GM12891 (cell line): ENCODE data around the gene INO80.

Experiments
- DNase-seq: peaks from one replicate; pipeline ENCODE4 v3.0.0; 2011; ENCODE audit warnings: low spot score; ENCODE audit not compliant: insufficient read length
- FAIRE-seq: peaks from 2 replicates; lab custom pipeline; 2011; peaks lifted over from hg19 to GRCh38; lab: Jason Lieb, UNC
- PAX5 ChIP-seq: IDR thresholded peaks from 2 replicates; pipeline ENCODE4 v1.6.1; 2011; ENCODE audit warnings: low read length, moderate library complexity, mild to moderate bottlenecking; ENCODE audit not compliant: insufficient read depth, severe bottlenecking
- POLR2A ChIP-seq: IDR thresholded peaks from 2 replicates; pipeline ENCODE4 v1.6.1; 2011; ENCODE audit warnings: low read depth, low read length, control low read depth
- POLR2AphosphoS5 ChIP-seq: IDR thresholded peaks from 2 replicates; pipeline ENCODE4 v1.6.1; 2011; ENCODE audit warnings: low read depth, low read length, control low read depth
- POU2F2 ChIP-seq: IDR thresholded peaks from 2 replicates; pipeline ENCODE4 v1.6.1; 2011; ENCODE audit warnings: low read depth, mild to moderate bottlenecking, control low read depth, low read length, moderate library complexity
- SPI1 ChIP-seq: IDR thresholded peaks from 2 replicates; pipeline ENCODE4 v1.6.1; 2011; ENCODE audit warnings: low read depth, low read length, control low read depth
- TAF1 ChIP-seq: IDR thresholded peaks from 2 replicates; pipeline ENCODE4 v1.6.1; 2011; ENCODE audit warnings: low read depth, low read length, control low read depth

Gene INO80

DNA sequence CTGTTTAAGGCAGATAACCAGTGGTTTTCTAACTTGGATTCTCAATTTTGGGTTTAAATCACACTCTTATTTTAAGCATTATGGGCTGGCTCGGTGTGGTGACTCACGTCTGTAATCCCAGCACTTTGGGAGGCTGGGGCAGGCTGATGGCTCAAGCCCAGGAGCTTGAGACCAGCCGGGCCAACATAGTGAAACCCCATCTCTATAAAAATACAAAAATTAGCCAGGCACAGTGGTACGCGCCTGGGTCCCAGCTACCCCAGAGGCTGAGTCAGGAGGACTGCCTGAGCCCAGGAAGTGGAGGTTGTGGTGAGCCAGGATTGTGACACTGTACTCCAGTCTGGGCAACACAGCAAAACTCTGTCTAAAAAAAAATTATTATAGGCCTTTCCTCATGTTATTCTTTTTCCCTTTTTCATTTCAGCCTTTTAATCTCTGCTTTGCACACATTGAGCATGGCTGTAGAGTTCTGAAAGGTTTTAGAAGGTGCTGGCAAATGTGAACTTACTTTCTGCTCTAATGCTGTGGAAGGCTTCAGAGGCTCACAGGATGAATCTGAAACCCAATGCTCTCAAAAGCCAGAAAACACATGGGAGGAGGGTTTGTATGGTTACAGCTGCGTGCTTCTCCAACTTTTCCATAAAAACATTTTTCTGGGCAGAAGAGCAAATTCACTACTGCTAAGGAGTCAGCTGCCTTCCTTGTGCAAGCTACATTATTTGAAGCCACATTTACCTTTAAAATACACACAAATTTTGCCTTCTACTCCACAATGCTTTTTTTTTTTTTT is 130.3 kb downstream of the INO80 start:
- no peak for DNase-seq
- FAIRE-seq = no peak
- TF ChIP-seq SPI1 (no peak), TAF1 (no peak), POLR2AphosphoS5 (no peak), PAX5 (no peak), POU2F2 (no peak), POLR2A (no peak)

DNA sequence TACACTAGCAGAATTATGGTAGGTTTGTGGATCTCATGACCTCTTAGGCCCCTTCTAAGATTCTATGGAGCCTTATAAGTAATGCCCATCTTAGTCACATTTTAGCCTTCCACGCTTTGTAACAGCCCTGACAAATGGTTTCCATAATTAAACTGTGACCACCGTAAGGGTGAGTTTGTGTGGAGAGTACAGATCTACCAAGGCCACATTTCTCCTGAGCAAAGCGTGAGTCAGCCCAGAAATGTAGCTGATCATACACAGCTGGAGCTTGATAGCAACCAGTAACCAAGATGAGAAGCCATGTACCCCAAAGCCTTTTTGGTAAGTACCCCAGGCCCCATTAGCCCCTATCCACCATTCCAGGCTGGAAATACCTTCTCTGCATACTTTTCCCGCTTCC is 131.1 kb downstream of the INO80 start:
- DNase-seq = no peak
- no peak for FAIRE-seq
- TF ChIP-seq POLR2AphosphoS5 (no peak), POLR2A (no peak), POU2F2 (no peak), SPI1 (no peak), PAX5 (no peak), TAF1 (no peak)

DNA sequence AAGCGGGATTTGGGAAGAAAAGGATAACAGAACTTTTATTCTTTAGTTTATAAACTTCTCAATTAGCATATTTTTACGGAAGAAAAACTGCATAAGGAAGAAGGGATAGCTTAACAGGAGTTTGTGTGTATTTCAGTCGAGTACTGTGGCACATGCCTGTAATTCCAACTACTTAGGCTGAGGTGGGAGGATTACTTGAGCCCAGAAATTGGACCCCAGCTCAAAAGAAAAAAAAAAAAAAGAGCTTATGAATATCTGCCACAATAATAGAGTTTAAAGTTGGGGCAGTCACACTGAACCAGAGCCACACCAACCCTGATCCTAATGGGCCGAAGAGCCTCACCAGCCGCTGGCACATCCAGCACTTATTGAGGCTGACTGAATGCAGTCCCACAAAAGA is 131.7 kb downstream of the INO80 start:
- no peak for DNase-seq
- no peak for FAIRE-seq
- no peak for TF ChIP-seq SPI1

DNA sequence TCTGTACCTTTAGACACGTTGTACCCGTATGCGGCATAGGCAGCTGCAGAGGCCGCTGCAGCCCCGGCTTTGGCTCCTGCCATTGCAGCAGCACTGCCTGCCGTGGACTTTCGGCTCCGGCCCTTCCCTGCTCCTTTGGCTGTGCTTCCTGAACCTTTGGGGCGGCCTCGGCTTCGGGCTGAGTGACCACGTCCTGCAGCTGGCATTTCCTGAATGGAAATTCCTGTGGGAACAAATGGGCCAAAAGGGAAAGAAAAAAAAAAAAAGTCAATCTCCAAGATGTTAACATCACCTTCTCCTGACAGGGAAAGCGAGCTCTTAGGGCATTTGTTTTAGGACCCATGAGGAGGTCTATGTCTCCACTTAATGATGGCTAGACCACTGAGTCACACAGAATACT is 133.2 kb downstream of the INO80 start:
- no peak for DNase-seq
- no peak for FAIRE-seq
- TF ChIP-seq POLR2A = no peak

- FAIRE-seq (no peak), DNase-seq (no peak)
- TF ChIP-seq SPI1 (no peak), POU2F2 (no peak), TAF1 (no peak), POLR2A (no peak), PAX5 (no peak), POLR2AphosphoS5 (no peak)
These were observed 134.9 kb downstream of the INO80 start for GRCh38 chr15:40981186-40981585.

- no peak for DNase-seq
- FAIRE-seq = no peak
- no peak for TF ChIP-seq POU2F2
- TF ChIP-seq SPI1 = no peak
- no peak for TF ChIP-seq POLR2A
- TF ChIP-seq POLR2AphosphoS5 = no peak
- no peak for TF ChIP-seq TAF1
- no peak for TF ChIP-seq PAX5
These were observed 137.5 kb downstream of the INO80 start for GRCh38 chr15:40978562-40978961.

DNA sequence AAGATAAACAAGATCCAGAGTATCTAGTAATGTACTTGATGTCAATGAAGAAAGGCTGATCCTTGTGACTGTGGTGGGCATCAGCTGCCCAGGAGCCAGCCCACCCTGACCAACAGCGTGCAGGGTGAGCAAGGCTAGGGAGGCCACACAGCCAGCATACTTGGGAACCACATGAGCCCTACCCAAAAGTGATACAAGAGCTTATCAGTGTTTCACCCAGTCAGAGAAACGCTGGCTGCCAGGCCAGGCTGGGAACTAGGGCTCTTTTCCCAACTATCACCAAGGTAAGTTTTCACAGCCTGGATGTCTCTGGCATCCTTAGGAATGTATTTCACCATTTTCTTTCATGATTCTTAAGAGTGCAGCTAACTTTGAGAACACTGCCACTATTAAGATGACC is 137.9 kb downstream of the INO80 start:
- TF ChIP-seq POLR2A (no peak), POU2F2 (no peak), PAX5 (no peak), TAF1 (no peak), POLR2AphosphoS5 (no peak), SPI1 (no peak)
- no peak for DNase-seq
- no peak for FAIRE-seq

DNA sequence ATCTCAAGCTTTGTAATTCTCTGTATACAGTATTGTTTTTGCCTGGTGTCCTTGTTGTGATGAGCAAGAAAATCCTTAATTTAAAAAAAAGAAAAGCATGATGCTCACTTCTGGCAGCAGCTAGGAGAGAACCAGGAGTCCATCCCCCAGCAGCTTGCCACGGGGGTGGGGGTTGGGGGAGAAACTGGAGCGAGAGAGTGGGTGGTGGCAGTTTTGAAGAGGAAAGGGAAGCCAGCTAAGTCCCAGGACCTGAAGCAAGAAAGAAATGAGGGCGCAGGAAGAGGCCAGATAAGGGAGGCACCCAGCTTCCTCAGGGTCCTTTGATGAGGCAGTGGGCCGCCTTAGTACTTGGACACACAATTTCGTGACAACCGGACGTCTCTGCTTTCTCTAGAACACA is 139.3 kb downstream of the INO80 start:
- no peak for TF ChIP-seq POLR2A
- DNase-seq (no peak), FAIRE-seq (no peak)

- no peak for DNase-seq
- no peak for FAIRE-seq
- no peak for TF ChIP-seq TAF1
- no peak for TF ChIP-seq SPI1
- TF ChIP-seq POU2F2 = no peak
These were observed 141.2 kb downstream of the INO80 start for GRCh38 chr15:40974879-40975278.

- TF ChIP-seq TAF1 (no peak), POLR2A (no peak), POU2F2 (no peak), PAX5 (no peak), POLR2AphosphoS5 (no peak), SPI1 (no peak)
- FAIRE-seq = no peak
These were observed 146.7 kb downstream of the INO80 start for GRCh38 chr15:40969363-40969762.

GRCh38 chr15:40968290-40969085 is 147.6 kb downstream of the INO80 start:
- no peak for TF ChIP-seq POLR2AphosphoS5
- FAIRE-seq (no peak), DNase-seq (no peak)

More at GRCh38 chr15:40969363-40969762, 146.7 kb downstream of the INO80 start:
- DNase-seq = no peak
